Ovary (tissue), 9 donors: ENCODE data around the gene TCF12. TPM values are rescaled to one million over a fixed set of nuclear protein-coding genes. Genes with fewer than 3 reads are reported as not detected.

Experiments
- DNase-seq, 5 donors: peaks; one replicate each; pipeline ENCODE4 v3.0.0-alpha.2; 2019 to 2020
- H3K27ac ChIP-seq, 2 donors: fragments of 200-600 bp; one replicate each; pipeline versions ENCODE4 v1.5.1 to v1.8.0; 2019 to 2022
- H3K27me3 ChIP-seq: fragments of 200-600 bp; one replicate; pipeline ENCODE4 v1.8.0; 2022
- H3K36me3 ChIP-seq: fragments of 200-600 bp; sonication (generic); one replicate; pipeline ENCODE4 v1.5.1; 2019
- H3K4me1 ChIP-seq: one replicate; pipeline ENCODE4 v1.8.1; 2013; ENCODE audit warnings: mild to moderate bottlenecking, moderate library complexity; ENCODE audit not compliant: insufficient read depth
- H3K4me3 ChIP-seq: fragments of 200-600 bp; sonication (generic); one replicate; pipeline ENCODE4 v1.5.1; 2017
- H3K9me3 ChIP-seq, 2 donors: fragments of 200-600 bp in 1 of 2; sonication (generic) in 1 of 2; one replicate each; pipeline versions ENCODE4 v1.5.1 to v1.8.1; 2013 to 2019; ENCODE audit warnings: mild to moderate bottlenecking in 1 of 2, moderate library complexity in 1 of 2
- EP300 ChIP-seq: sonication (generic); formaldehyde crosslinking; IDR thresholded peaks from one replicate; pipeline ENCODE4 v1.6.1; 2017; ENCODE audit warnings: antibody characterized with exemption
- POLR2A ChIP-seq: fragments of 450-650 bp; IDR thresholded peaks from one replicate; pipeline ENCODE4 v1.6.1; 2017; ENCODE audit warnings: antibody characterized with exemption, mild to moderate bottlenecking, moderate library complexity
- WGBS, 3 donors: extraction: QIAGEN DNeasy Blood & Tissue Kit in 1 of 3; methylation state at CpG; one replicate each; pipeline versions ENCODE4 v1.1.5 to v1.1.7; 2013 to 2017; 5-methylcytosine and 5-hydroxymethylcytosine counted together
- intact Hi-C, 4 donors: fragments of 100-400 bp; cut with DNase I; formaldehyde crosslinking; loops; one replicate each; pipeline versions ENCODE4 v1.11.0 to v1.15.1; 2022 to 2023
- polyA plus RNA-seq, 2 donors: library from polyadenylated mRNA; stranded (reverse); fragments of 200-250 nt in 1 of 2; fragments of 350-450 nt in 1 of 2; fragmentation: Illumina TruSeq in 1 of 2; extraction: RNeasy Lipid Tissue Mini Kit (QIAGEN cat#74804) in 1 of 2; gene quantifications; one replicate each; pipeline ENCODE4 v1.2.3, GENCODE V29; 2013 to 2014
- total RNA-seq, 7 donors: library from RNA; depleted of rRNA in 2 of 7; stranded (reverse); fragments of >200 nt in 2 of 7; fragmentation: NEBNext Ultra II Directional in 3 of 7; extraction: Animal tissue kit (Norgen Biotek cat#: 25700) in 3 of 7; gene quantifications; one replicate each; pipeline versions ENCODE4 v1.1.0 to v1.2.4, GENCODE V29; 2016 to 2023
- TF ChIP-seq, protein P1 (sequence below), 3 donors: fragments of 450-650 bp in 2 of 3; fragments of 200-600 bp in 1 of 3; IDR thresholded peaks; one replicate each; pipeline versions ENCODE4 v1.5.1 to v1.8.0; 2016 to 2022; ENCODE audit warnings: antibody characterized with exemption in 3 of 3, mild to moderate bottlenecking in 1 of 3
- donor health status: DM: no; HTN: no; CAD: no; lungs with moderate emphysema.
- donor health status: DM: no; HTN: no; CAD: no.
- donor health status: Bipolar disorder and iron deficiency.
- donor health status: DM: yes; HTN: yes; CAD: no.
- donor health status: DM: no; HTN: no; CAD: no.
- donor health status: DM: yes; HTN: yes; CAD: no.

The TCF12 gene
- total and polyA plus RNA-seq, 9 donors = 28.6 to 150 (median 116) TPM

- Histone ChIP-seq H3K27me3 (no peaks in the 10 kb centered on the region), H3K27ac (no peak overlapping the region), H3K4me3 (no peak overlapping the region), H3K36me3 (no peaks in the 10 kb centered on the region), H3K4me1 (peaks cover 1% of the 10 kb centered on the region), H3K9me3 (no peaks in the 10 kb centered on the region)
- TF ChIP-seq POLR2A = no peak
- TF ChIP-seq, protein P1, sequence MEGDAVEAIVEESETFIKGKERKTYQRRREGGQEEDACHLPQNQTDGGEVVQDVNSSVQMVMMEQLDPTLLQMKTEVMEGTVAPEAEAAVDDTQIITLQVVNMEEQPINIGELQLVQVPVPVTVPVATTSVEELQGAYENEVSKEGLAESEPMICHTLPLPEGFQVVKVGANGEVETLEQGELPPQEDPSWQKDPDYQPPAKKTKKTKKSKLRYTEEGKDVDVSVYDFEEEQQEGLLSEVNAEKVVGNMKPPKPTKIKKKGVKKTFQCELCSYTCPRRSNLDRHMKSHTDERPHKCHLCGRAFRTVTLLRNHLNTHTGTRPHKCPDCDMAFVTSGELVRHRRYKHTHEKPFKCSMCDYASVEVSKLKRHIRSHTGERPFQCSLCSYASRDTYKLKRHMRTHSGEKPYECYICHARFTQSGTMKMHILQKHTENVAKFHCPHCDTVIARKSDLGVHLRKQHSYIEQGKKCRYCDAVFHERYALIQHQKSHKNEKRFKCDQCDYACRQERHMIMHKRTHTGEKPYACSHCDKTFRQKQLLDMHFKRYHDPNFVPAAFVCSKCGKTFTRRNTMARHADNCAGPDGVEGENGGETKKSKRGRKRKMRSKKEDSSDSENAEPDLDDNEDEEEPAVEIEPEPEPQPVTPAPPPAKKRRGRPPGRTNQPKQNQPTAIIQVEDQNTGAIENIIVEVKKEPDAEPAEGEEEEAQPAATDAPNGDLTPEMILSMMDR (IDR thresholded peaks at IDR 0.05) = no peak
- TF ChIP-seq EP300 = no peak
- intact Hi-C loops = no loop called here
- DNase-seq = no peak
- WGBS, 3 donors = 84 to 86% (median 85%) methylated on average over 11 of the region's 11 CpGs
Observed at GRCh38 chr15:57324944-57325679, 406.7 kb downstream of the TCF12 start.

DNA sequence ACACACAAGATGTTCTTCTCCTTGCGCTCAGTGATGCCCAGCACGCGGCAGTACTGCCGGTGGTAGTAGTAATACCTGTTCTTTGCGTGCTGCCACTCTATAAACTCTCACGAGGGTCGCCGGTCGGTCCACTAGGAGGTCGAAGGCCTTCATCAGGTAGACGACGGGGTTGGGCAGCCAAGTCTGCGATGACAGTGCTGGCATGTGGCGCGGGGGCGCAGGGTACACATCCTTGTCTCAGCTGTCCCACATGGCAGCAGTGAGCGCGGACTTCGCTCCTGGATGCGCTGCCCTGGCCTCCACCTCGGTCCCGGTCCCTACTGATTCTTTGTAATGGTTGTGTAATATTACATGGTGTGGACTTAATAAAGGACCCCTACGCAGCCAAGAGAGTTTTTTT lies 407.8 kb downstream of the TCF12 start:
- 90 to 98% (median 91%) methylated on average over 23 of the region's 23 CpGs for WGBS, 3 donors
- intact Hi-C loops = no loop called here
- Histone ChIP-seq H3K9me3 (no peaks in the 10 kb centered on the region), H3K27me3 (no peaks in the 10 kb centered on the region), H3K4me1 (peaks cover 1% of the 10 kb centered on the region), H3K4me3 (no peak overlapping the region), H3K27ac (no peak overlapping the region), H3K36me3 (no peaks in the 10 kb centered on the region)
- no peak for DNase-seq
- no peak for TF ChIP-seq POLR2A
- no peak for TF ChIP-seq EP300
- TF ChIP-seq, protein P1 (IDR thresholded peaks at IDR 0.05) = no peak

- Histone ChIP-seq H3K27me3 (no peaks in the 10 kb centered on the region), H3K4me3 (no peak overlapping the region), H3K4me1 (peaks cover 1% of the 10 kb centered on the region), H3K27ac (no peak overlapping the region), H3K9me3 (no peaks in the 10 kb centered on the region), H3K36me3 (no peaks in the 10 kb centered on the region)
- 84 to 89% (median 87%) methylated on average over 11 of the region's 11 CpGs for WGBS, 3 donors
- TF ChIP-seq EP300 (no peak), POLR2A (no peak)
- intact Hi-C loops = no loop called here
- no peak for DNase-seq
Observed at GRCh38 chr15:57327985-57328471, 409.6 kb downstream of the TCF12 start.

GRCh38 chr15:57328479-57328878 lies 410.0 kb downstream of the TCF12 start:
- no peak for DNase-seq
- Histone ChIP-seq H3K4me3 (no peak overlapping the region), H3K27ac (no peak overlapping the region), H3K9me3 (no peaks in the 10 kb centered on the region), H3K36me3 (no peaks in the 10 kb centered on the region), H3K4me1 (peaks cover 1% of the 10 kb centered on the region), H3K27me3 (no peaks in the 10 kb centered on the region)
- intact Hi-C loops = no loop called here
- 94 to 95% (median 95%) methylated on average over 8 of the region's 8 CpGs for WGBS, 3 donors
- TF ChIP-seq EP300 (no peak), POLR2A (no peak)
- TF ChIP-seq, protein P1 (IDR thresholded peaks at IDR 0.05) = no peak

DNA sequence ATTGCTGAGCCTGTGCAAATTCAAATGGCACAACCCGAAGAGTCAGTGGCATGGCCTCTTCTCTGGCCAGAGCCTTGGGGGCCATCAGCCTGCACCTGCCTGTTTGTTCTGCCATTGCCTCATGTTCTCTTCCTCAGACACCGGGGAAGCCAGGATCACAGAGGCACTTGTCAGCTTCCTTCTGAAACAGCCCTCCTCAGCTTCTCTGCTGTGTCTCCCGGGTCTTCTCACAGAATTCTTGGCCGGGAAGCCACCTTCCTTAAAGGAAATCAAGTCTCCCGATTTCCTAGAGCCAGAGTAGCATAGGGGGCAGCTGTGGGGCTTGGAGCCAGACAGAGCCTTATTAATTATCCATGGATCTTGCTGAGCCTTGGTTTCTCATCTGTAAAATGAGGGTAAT lies 410.5 kb downstream of the TCF12 start:
- H3K9me3 ChIP-seq = no peaks in the 10 kb centered on the region
- no peak overlapping the region for H3K4me3 ChIP-seq
- no peak for DNase-seq
- H3K36me3 ChIP-seq = no peaks in the 10 kb centered on the region
- H3K4me1 ChIP-seq = peaks cover 1% of the 10 kb centered on the region
- no peak overlapping the region for H3K27ac ChIP-seq
- H3K27me3 ChIP-seq = no peaks in the 10 kb centered on the region
- TF ChIP-seq POLR2A = no peak
- TF ChIP-seq, protein P1 (IDR thresholded peaks at IDR 0.05) = no peak
- TF ChIP-seq EP300 = no peak
- intact Hi-C loops = no loop called here
- 65 to 71% (median 68%) methylated on average over 5 of the region's 5 CpGs for WGBS, 3 donors
